HCT116 (cell line): Measurements from ENCODE around the gene TGFBR3.

Experiments used
- CTCF ChIP-seq, 3 experiments: fragments of 200-600 bp in 1 of 3; sonication (generic) in 1 of 3; IDR thresholded peaks in 2 of 3; conservative IDR thresholded peaks in 1 of 3; 2 replicates each; pipeline ENCODE4 v1.5.1; 2012 to 2017; ENCODE audit warnings: low read depth in 2 of 3, low read length in 2 of 3, antibody characterized with exemption in 1 of 3, borderline replicate concordance in 1 of 3, control low read depth in 1 of 3, mild to moderate bottlenecking in 1 of 3, mixed read lengths in 1 of 3, mixed run types in 1 of 3, moderate library complexity in 1 of 3; ENCODE audit not compliant: insufficient read depth in 1 of 3
- EZH2 ChIP-seq: fragments of 200-600 bp; sonication (generic); IDR thresholded peaks from 2 replicates; pipeline ENCODE4 v1.6.1; 2017; ENCODE audit warnings: antibody characterized with exemption, mixed run types
- POLR2A ChIP-seq: IDR thresholded peaks from 2 replicates; pipeline ENCODE4 v1.7.0; 2011; ENCODE audit warnings: borderline replicate concordance; ENCODE audit not compliant: insufficient read depth, insufficient read length; ENCODE audit errors: extremely low read depth
- SRF ChIP-seq: IDR thresholded peaks from 2 replicates; pipeline ENCODE4 v1.6.1; 2012; ENCODE audit warnings: low read depth

GRCh38 chr1:91885213-91885715, 687 bp downstream of the TGFBR3 start:
- TF ChIP-seq EZH2 (no peak), CTCF (IDR thresholded peaks at IDR 0.05 in 2 of 3, conservative IDR thresholded peaks at IDR 0.05 in 1 of 3; ENCODE audit: borderline replicate concordance in 1 of 3, insufficient read depth in 1 of 3, low read depth in 2 of 3, low read length in 2 of 3) (no peak), SRF (no peak), POLR2A (no peak)
